ENCODE results near the gene NKX1-2. TPM values are rescaled to one million over a fixed set of nuclear protein-coding genes. Genes with fewer than 3 reads are reported as not detected.

NKX1-2 gene
- total and polyA plus RNA-seq, 2 of the 8 experiments (the other 6 are each of a cell fraction or from before 2014, with no cell fraction given): 12.7 to 34.9 TPM

- ChIA-PET POLR2A (ENCODE audit: partially characterized antibody) (interaction anchor here (0.6 to 0.9 kb wide), 2 partner anchors 31 to 37 kb away, joined by 3 read pairs; no protein-coding TSS in a partner anchor), CTCF (ENCODE audit: partially characterized antibody) (interaction anchor here (1.6 kb wide), 2 partner anchors 10 to 89 kb away, joined by 3 to 4 read pairs; no protein-coding TSS in a partner anchor)
- Histone ChIP-seq H2AK5ac (ENCODE audit: low read depth, low read length) (no peak overlapping the region), H3K4me1 (replicated peaks in 1 of 4; ENCODE audit: control insufficient read depth in 3 of 4, insufficient read depth in 4 of 4, low read length in 3 of 4) (peaks cover 7 to 18% (median 12%) of the 10 kb centered on the region in 4 experiments; a peak in 6 of 7 replicates), H2BK5ac (ENCODE audit: low read depth, low read length) (no peak overlapping the region), H3K79me2 (ENCODE audit: control insufficient read depth in 1 of 2, insufficient read depth in 2 of 2, low read length in 2 of 2) (no peaks in the 10 kb centered on the region), H3K9me3 (ENCODE audit: insufficient read depth in 2 of 2, low read depth in 1 of 2, low read length in 1 of 2) (no peaks in the 10 kb centered on the region), H3K27me3 (replicated peaks in 1 of 4; ENCODE audit: control insufficient read depth in 3 of 4, extremely low read depth in 1 of 4, insufficient read depth in 3 of 4, low read length in 3 of 4) (no peaks in the 10 kb centered on the region), H3K27ac (ENCODE audit: low read depth, low read length) (no peak overlapping the region), H4K5ac (ENCODE audit: insufficient read length, low read depth, low read length) (no peak overlapping the region), H3K4me2 (ENCODE audit: insufficient read depth in 1 of 2, low read depth in 2 of 2, low read length in 2 of 2) (no peak overlapping the region), H2AFZ (ENCODE audit: low read length) (no peak overlapping the region), H3K36me3 (ENCODE audit: control insufficient read depth in 2 of 4, insufficient read depth in 4 of 4, low read length in 3 of 4) (peaks cover 3 to 8% (median 3%) of the 10 kb centered on the region in 4 experiments; a peak in 5 of 8 replicates), H4K20me1 (replicated peaks in 1 of 2; ENCODE audit: control insufficient read depth in 1 of 2, insufficient read depth in 2 of 2, low read length in 2 of 2) (no peaks in the 10 kb centered on the region), H3K14ac (ENCODE audit: insufficient read length) (no peak overlapping the region), H3K9ac (replicated peaks in 1 of 4; ENCODE audit: extremely low read depth in 1 of 4, low read depth in 3 of 4, low read length in 3 of 4) (no peak overlapping the region), H2BK12ac (ENCODE audit: low read depth, low read length) (no peak overlapping the region), H3K23me2 (ENCODE audit: low read depth, low read length) (no peaks in the 10 kb centered on the region), H3K4ac (replicated peaks; ENCODE audit: insufficient read length, low read depth, low read length) (no peak overlapping the region), H2BK20ac (ENCODE audit: low read length) (no peak overlapping the region), H4K8ac (ENCODE audit: extremely low read depth, insufficient read depth, low read length) (no peak overlapping the region), H3K23ac (ENCODE audit: insufficient read length) (no peak overlapping the region), H3K56ac (replicated peaks; ENCODE audit: insufficient read length, low read depth, low read length) (no peak overlapping the region), H2BK15ac (ENCODE audit: low read length) (no peak overlapping the region), H3K18ac (ENCODE audit: extremely low read depth, low read length) (no peak overlapping the region), H3K79me1 (ENCODE audit: low read depth, low read length) (no peaks in the 10 kb centered on the region; the same call in 1 of the 2 replicates), H4K91ac (replicated peaks; ENCODE audit: insufficient read length, low read length) (no peak overlapping the region), H3K4me3 (ENCODE audit: extremely low read depth in 1 of 4, insufficient read depth in 2 of 4, low read depth in 3 of 4, low read length in 4 of 4) (no peak overlapping the region), H2BK120ac (replicated peaks; ENCODE audit: low read depth, low read length) (no peak overlapping the region)
- no peak for DNase-seq (ENCODE audit: low read depth in 1 of 2, low spot score in 2 of 2)
- FAIRE-seq: no peak
- 94% methylated on average over 8 of the region's 8 CpGs; no CpG with 5 or more reads in 1 of the 2 experiments for WGBS, 2 experiments (ENCODE audit: extremely low coverage in 1 of 2, insufficient coverage in 1 of 2, insufficient read length in 1 of 2, insufficient replicate concordance in 2 of 2, low coverage in 1 of 2, low lambda C conversion rate in 2 of 2, missing lambda C conversion rate in 1 of 2)
- TF ChIP-seq SAP30 (IDR thresholded peaks at IDR 0.05; ENCODE audit: insufficient read depth, insufficient replicate concordance, low read length): no peak
- no peak for TF ChIP-seq TAF7 (optimal IDR thresholded peaks at IDR 0.05; ENCODE audit: borderline replicate concordance, low read depth, low read length)
- no peak for TF ChIP-seq SIRT6 (IDR thresholded peaks at IDR 0.05; ENCODE audit: low read length)
- TF ChIP-seq KDM4A (IDR thresholded peaks at IDR 0.05; ENCODE audit: low read depth, low read length, severe bottlenecking): no peak
- no peak for TF ChIP-seq E2F6 (IDR thresholded peaks at IDR 0.05)
- TF ChIP-seq, protein P1, sequence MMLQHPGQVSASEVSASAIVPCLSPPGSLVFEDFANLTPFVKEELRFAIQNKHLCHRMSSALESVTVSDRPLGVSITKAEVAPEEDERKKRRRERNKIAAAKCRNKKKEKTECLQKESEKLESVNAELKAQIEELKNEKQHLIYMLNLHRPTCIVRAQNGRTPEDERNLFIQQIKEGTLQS (IDR thresholded peaks at IDR 0.05; ENCODE audit: insufficient read depth, low read depth, low read length): no peak
- TF ChIP-seq BACH1 (IDR thresholded peaks at IDR 0.05; ENCODE audit: low read length): no peak
- no peak for TF ChIP-seq EP300 (IDR thresholded peaks at IDR 0.05; ENCODE audit: borderline replicate concordance in 1 of 2, low read depth in 2 of 2, low read length in 2 of 2)
- no peak for TF ChIP-seq RAD21 (IDR thresholded peaks at IDR 0.05 in 1 of 2, conservative IDR thresholded peaks at IDR 0.05 in 1 of 2; ENCODE audit: low read depth in 2 of 2, low read length in 2 of 2)
- TF ChIP-seq RFX5 (IDR thresholded peaks at IDR 0.05; ENCODE audit: borderline replicate concordance, low read depth, low read length): no peak
- no peak for TF ChIP-seq TAF1 (IDR thresholded peaks at IDR 0.05; ENCODE audit: low read depth, low read length)
- TF ChIP-seq SRF (IDR thresholded peaks at IDR 0.05; ENCODE audit: low read depth, low read length): no peak
Measured at GRCh38 chr10:124492266-124492665, 42.4 kb upstream of the NKX1-2 start.

All from H1 (cell line).